ENCODE data around the gene MAST2. TPM values are rescaled to one million over a fixed set of nuclear protein-coding genes. Genes with fewer than 3 reads are reported as not detected.
"Not testable (repeated sequence)": the region's sequence is repeated elsewhere in the genome, so short reads cannot be mapped to it uniquely, and the experiment has no call there.

Gene MAST2
- total RNA-seq, 1 donor from 2014 or later: 11.3 TPM

DNA sequence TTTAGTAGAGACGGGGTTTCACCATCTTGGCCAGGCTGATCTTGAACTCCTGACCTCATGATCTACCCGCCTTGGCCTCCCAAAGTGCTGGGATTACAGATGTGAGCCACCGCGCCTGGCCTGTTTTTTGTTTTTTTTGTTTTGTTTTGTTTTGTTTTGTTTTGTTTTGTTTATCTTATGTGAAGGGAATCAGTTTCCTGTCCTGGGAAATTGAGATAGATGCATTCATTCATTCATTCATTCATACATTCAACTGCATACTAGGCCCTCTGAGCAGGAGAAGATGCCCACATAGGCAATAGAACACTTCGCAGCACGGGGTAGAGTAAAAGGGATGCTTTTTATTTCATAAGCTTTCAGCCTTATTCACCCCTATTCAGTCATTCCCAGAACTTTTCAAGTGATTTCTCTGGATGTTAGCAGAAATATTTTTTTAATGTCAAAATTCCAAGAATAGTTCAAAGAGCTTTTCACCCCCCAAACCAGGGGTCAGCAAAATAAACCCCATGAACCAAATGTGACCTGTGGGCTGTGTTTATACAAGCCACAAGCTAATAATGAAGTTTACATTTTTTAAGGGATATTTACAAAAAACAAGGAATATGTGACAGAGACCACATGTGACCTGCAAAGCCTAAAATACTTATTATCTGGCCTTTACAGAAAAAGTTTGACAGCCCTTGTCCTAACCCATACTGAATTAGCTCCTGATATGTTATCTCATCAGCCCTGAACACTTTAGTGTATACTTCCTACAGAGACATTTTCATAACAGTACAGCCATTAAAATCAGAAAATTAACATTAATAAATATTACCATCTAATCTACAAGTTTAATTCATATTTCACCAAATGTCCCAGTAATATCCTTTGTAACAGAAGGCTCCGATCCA, 127.1 kb downstream of the MAST2 start:
- ATAC-seq (no peak), DNase-seq (ENCODE audit: low spot score) (no peak)

GRCh38 chr1:45932205-45932604, 128.8 kb downstream of the MAST2 start:
- DNase-seq (ENCODE audit: low spot score); ATAC-seq: not testable (repeated sequence)

GRCh38 chr1:45934947-45935346, 131.5 kb downstream of the MAST2 start:
- no peak for ATAC-seq
- no peak for DNase-seq (ENCODE audit: low spot score)

- ATAC-seq: no peak
- no peak for DNase-seq (ENCODE audit: low spot score)
These were observed 134.6 kb downstream of the MAST2 start for GRCh38 chr1:45938029-45938428.

DNA sequence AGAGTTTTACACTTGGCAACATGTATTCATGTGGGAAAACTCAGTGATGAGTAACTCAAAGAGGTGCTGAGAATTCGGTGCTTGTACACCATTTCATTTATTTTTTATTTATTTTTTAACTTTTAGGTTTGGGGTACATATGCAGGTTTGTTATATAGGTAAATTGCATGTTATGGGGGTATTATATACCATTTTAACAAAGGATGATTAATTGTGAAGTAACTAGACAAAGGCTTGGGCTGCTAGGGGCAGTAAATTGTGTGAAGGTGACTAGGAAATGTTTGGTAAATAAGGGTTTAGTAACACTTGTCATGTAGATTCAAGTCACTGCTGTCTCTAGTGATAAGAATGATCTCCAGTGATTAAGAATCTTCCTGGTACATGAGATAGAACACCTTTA, 139.0 kb downstream of the MAST2 start:
- no peak for ATAC-seq
- no peak for DNase-seq (ENCODE audit: low spot score)

DNA sequence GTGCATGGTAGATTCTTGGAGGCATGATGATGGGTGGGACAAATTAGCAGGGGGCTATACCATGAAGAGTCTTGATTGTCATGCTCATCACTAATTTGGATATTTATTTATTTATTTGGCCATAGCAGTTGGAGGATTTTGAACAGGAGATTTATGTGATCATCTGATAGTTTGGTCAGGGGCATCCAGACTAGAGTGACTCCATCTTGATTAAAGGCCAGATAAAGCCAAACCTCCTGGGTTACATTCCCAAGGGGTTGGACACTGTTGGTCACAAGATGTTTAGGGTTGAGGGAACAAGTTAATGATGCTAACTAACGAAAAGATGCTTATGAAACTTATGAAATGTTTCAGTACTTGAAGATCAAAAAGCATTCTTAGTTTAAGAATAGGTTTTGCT, 139.8 kb downstream of the MAST2 start:
- DNase-seq (ENCODE audit: low spot score) (no peak), ATAC-seq (no peak)

- ATAC-seq: no peak
- DNase-seq (ENCODE audit: low spot score): no peak
These were observed 142.0 kb downstream of the MAST2 start for GRCh38 chr1:45945426-45945825.

DNA sequence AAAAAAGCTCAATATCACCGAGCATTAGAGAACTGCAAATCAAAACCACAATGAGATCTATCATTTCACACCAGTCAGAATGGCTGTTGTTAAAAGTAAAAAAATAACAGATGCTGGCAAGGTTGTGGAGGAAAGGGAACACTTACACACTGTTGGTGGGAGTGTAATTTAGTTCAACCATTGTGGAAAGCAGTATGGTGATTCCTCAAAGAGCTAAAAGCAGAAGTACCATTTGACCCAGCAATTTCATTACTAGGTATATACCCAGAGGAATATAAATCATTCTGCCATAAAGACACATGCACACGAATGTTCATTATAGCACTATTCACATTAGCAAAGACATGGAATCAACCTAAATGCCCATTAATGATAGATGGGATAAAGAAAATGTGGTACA, 146.1 kb downstream of the MAST2 start:
- ATAC-seq; DNase-seq (ENCODE audit: low spot score): not testable (repeated sequence)

DNA sequence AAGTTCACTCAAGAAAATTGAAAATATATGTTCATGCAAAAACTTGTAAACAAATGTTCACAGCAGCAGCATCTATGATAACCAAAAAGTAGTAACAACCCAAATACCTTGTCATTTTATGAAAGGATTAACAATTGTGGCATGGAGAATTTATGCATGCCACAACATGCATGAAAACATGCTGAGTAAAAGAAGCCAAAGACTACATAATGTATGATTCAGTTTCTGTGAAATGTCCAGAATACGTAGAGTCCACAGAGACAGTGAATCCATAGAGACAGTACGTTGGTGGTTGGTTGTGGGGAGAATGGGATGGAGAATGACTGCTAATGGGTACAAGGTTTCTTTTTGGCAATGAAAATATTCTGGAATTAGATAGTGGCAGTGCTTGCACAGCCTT, 148.7 kb downstream of the MAST2 start:
- ATAC-seq: no peak
- no peak for DNase-seq (ENCODE audit: low spot score)

DNA sequence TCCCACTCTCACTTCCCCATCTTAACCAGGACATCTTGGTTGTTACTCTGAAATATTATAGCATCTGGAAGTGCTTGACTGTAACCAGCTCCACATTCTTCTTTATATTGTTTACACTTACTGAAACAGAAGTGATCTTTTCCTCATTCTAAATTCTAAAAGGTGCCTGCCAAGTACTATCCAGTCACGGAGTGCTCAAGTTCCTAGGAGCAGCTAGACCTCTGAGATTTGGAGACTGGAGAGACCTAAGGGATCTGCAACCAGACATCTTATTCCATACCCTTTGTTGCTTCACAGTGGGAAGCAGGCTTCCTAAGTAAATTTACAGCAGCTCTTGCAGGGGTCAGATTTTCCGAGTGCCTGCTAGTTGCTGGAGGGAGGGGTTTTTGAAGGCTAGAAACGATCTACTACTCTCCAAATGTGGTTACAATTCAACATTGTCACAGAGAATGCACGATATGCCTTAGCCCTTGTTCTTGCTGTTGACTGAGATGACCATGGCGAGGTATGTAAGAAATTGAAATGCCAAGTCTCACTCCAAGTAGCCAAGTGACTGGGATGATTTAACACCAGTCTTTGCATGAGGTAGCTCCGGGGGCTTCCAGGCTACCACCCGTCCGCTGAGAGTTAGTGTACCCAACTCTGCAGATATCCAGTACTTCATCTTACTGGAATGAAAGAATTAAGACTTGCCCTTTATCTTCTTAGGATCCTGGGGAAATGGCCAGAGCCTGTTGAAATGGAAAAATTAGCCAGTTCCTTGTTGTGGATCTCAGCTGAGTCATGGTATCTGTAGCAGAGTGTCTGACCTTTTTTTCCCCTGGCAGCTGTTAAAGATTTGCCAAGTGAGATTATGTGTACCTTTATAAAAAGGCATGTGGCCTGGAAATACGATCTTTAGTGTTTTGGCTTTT, 150.8 kb downstream of the MAST2 start:
- ATAC-seq (peak; percentile 89), DNase-seq (ENCODE audit: low spot score) (no peak)

DNA sequence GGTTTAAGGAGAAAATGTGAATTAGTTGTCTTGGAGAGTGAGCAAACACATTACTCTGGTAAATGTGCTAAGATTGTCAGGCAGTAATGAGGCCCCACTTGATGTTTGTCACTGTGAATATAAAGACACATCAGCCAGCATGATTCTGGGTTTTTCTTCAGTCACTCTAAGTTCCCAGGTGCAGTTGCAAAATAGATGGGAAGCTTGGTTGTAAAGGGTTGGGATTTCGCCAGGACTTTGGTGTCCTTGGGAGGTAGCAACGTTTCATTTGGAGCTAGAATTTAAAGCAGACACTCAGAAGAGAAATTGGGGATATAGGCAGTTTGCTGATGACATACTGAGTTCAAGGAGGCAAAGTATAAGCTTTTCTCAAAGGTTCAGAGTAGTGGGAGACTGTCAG, 154.3 kb downstream of the MAST2 start:
- peak; percentile 25 for ATAC-seq
- DNase-seq (ENCODE audit: low spot score): no peak

GRCh38 chr1:45958317-45958716, 154.9 kb downstream of the MAST2 start:
- DNase-seq (ENCODE audit: low spot score): no peak
- no peak for ATAC-seq

DNA sequence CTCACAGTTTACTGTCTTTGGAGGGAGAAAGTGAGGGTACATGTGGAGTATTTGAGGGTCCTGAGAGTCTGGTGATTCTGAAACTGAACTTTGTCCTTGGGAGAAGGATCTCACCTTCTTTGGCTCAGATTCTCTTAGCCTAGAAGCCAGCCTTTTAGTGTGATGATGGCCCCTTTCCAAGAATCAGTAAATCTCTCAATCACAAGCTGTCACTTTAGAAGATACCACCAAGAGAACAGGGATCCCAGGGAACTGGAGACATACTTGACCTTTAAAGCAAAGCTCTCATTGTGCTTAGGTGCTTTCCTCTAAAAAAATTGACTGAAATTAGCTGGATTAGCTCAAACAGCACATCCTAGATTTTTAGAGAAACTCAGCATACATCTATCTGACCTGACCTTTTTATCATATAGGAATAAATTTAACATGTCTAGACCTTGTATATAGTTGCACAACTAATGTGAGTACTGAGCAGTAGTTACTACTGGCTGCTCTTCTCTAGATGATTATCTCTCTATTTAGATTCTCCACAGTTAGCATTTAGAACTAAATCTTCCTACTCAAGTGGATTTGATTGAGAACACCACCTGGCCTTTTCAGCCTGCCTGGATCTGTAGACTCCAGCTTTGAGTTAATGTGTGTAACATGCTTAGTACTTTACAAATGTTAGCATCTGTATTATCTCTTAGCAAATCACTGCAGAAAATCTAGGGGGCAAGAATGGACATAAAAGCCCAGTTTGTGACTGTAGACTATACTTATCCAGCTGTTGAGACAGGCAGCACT, 157.7 kb downstream of the MAST2 start:
- DNase-seq (ENCODE audit: low spot score) (no peak), ATAC-seq (no peak)

DNA sequence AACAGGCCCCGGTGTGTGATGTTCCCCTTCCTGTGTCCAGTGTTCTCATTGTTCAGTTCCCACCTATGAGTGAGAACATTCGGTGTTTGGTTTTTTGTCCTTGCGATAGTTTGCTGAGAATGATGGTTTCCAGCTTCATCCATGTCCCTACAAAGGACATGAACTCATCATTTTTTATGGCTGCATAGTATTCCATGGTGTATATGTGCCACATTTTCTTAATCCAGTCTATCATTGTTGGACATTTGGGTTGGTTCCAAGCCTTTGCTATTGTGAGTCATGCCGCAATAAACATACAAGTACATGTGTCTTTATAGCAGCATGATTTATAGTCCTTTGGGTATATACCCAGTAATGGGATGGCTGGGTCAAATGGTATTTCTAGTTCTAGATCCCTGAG, 158.5 kb downstream of the MAST2 start:
- DNase-seq (ENCODE audit: low spot score); ATAC-seq: not testable (repeated sequence)

DNA sequence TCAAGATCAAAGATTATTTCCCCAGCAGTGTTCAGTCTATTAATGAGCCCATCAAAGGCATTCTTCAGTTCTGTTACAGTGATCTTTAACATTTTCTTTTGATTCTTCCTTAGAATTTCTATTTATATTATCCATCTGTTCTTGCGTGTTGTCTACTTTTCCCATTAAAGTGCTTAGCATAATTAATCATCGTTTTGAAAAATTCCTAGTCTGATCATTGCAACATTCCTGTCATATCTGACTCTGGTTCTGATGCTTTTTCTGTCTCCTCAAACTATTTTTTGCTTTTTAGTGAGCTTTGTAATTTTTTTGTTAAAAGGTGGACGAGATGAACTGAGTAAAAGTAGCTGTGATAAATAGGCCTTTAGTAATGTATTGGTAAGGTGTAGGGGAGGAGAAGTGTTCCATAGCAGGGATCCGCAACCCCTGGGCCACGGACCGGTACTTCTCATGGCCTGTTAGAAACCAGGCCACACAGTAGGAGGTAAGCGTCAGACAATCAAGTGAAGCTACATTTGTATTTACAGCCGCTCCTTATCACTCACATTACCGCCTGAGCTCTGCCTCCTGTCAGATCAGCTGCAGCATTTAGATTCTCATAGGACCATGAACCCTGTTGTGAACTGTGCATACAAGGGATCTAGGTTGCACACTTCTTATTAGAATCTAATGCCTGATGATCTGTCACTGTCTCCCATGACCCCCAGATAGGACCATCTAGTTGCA, 165.7 kb downstream of the MAST2 start:
- ATAC-seq (no peak), DNase-seq (ENCODE audit: low spot score) (no peak)

- DNase-seq (ENCODE audit: low spot score) (no peak), ATAC-seq (no peak)
These were observed 166.5 kb downstream of the MAST2 start for GRCh38 chr1:45969866-45970265.

DNA sequence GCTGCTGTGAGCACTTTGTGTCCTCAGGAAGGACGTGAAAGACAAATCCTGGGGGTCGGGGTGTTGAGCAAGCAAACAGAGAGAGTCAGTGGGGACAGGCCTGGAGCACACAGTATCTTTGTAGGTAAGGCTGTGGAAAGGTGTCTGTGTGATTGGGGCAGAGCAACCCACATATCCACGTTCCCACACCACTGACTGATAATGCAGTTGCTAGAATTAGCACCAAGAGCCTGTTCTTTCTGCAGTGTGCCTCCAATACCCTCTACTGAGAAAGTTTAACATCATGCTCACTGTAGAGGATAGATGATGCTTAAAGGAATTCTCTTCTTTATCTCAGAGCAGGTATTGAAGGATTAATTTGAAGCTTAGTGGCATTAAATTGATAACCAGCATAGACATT, 167.9 kb downstream of the MAST2 start:
- ATAC-seq (no peak), DNase-seq (ENCODE audit: low spot score) (no peak)

DNA sequence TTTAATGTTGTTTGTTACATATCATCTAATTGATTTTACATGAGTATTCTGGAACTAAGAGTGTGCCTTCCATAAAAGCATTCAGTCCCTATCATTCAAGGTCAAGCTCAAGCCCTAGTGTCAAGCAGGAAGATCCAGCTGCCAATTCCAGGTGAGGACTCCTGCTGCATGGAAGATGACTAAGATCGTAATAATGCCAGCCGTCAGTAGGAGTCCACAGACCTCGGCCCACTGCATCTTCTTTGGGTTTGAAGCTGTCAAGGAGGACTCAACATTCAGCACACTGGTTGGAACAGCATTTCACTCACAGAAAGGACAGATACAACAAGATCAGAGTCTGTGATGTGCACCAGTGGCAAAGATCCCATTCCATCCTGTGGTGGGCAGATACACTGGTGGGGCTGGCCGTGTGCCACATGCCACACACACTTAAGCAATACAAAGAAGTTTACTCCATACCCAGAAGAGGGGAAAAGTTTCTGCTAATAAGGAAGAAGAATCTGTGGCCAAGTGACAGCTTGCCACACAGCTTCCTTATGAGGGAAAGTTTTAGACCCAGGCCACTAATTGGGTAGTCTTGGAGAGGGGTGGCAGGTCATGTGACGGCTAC, 168.6 kb downstream of the MAST2 start:
- DNase-seq (ENCODE audit: low spot score) (no peak), ATAC-seq (no peak)

GRCh38 chr1:45972621-45973020, 169.2 kb downstream of the MAST2 start:
- DNase-seq (ENCODE audit: low spot score) (no peak), ATAC-seq (no peak)

- no peak for ATAC-seq
- DNase-seq (ENCODE audit: low spot score): no peak
These were observed 169.7 kb downstream of the MAST2 start for GRCh38 chr1:45973121-45973520.
